GM23338 (cell line): ENCODE data around the gene SMC2. TPM values are rescaled to one million over a fixed set of nuclear protein-coding genes. Genes with fewer than 3 reads are reported as not detected.

Experiments used
- ATAC-seq: fragments of 200-7000 bp; cut with Tn5 transposase; 3 replicates; pipeline ENCODE4 v1.9.1; 2020
- DNase-seq: peaks from one replicate; pipeline ENCODE4 v3.0.0-alpha.2; 2015; ENCODE audit warnings: low spot score
- H2AFZ ChIP-seq: fragments of 200-600 bp; sonication (generic); 2 replicates; pipeline ENCODE4 v1.8.0; 2016; ENCODE audit warnings: antibody characterized with exemption, mild to moderate bottlenecking, moderate library complexity
- H3F3A ChIP-seq: fragments of 200-600 bp; sonication (generic); replicated peaks from 2 replicates; pipeline ENCODE4 v1.8.0; 2017; ENCODE audit warnings: antibody characterized with exemption, mixed run types, low read depth
- H3K27ac ChIP-seq: fragments of 200-600 bp; sonication (generic); 2 replicates; pipeline ENCODE4 v1.6.1; 2016; ENCODE audit warnings: low read depth
- H3K27me3 ChIP-seq: fragments of 200-600 bp; sonication (generic); 2 replicates; pipeline ENCODE4 v1.8.0; 2016; ENCODE audit warnings: mild to moderate bottlenecking, mixed run types, moderate library complexity; ENCODE audit not compliant: insufficient read depth
- H3K36me3 ChIP-seq: fragments of 200-600 bp; sonication (generic); 2 replicates; pipeline ENCODE4 v1.8.0; 2016; ENCODE audit warnings: mild to moderate bottlenecking; ENCODE audit not compliant: insufficient read depth
- H3K4me1 ChIP-seq: fragments of 200-600 bp; sonication (generic); 2 replicates; pipeline ENCODE4 v1.8.0; 2016; ENCODE audit warnings: mild to moderate bottlenecking, moderate library complexity; ENCODE audit not compliant: insufficient read depth
- H3K4me2 ChIP-seq: fragments of 200-600 bp; sonication (generic); 2 replicates; pipeline ENCODE4 v1.7.1; 2017; ENCODE audit warnings: mixed run types
- H3K4me3 ChIP-seq: fragments of 200-600 bp; sonication (generic); 2 replicates; pipeline ENCODE4 v1.6.1; 2016; ENCODE audit warnings: mixed run types
- H3K79me2 ChIP-seq: fragments of 200-600 bp; sonication (generic); replicated peaks from 2 replicates; pipeline ENCODE4 v1.8.0; 2017; ENCODE audit warnings: mild to moderate bottlenecking; ENCODE audit not compliant: insufficient read depth
- H3K9me2 ChIP-seq: fragments of 200-600 bp; sonication (generic); 2 replicates; pipeline ENCODE4 v1.8.0; 2017; ENCODE audit not compliant: insufficient read depth
- H4K20me1 ChIP-seq: fragments of 200-600 bp; sonication (generic); replicated peaks from 2 replicates; pipeline ENCODE4 v1.8.0; 2017; ENCODE audit warnings: mild to moderate bottlenecking; ENCODE audit not compliant: insufficient read depth
- H3K27ac Mint-ChIP-seq: 2 replicates; pipeline ENCODE4 v1.8.0; 2020; ENCODE audit warnings: inconsistent platforms, mild to moderate bottlenecking, moderate library complexity, mixed read lengths
- H3K27me3 Mint-ChIP-seq: 3 replicates; pipeline ENCODE4 v1.8.0; 2022; ENCODE audit warnings: low read depth, mild to moderate bottlenecking, moderate library complexity, mixed read lengths, inconsistent platforms; ENCODE audit not compliant: insufficient read depth, poor library complexity
- H3K36me3 Mint-ChIP-seq: 3 replicates; pipeline ENCODE4 v1.8.0; 2021; ENCODE audit warnings: low read depth, mild to moderate bottlenecking, inconsistent platforms, moderate library complexity, mixed read lengths
- H3K4me1 Mint-ChIP-seq: 3 replicates; pipeline ENCODE4 v1.8.0; 2020; ENCODE audit warnings: mild to moderate bottlenecking, inconsistent platforms, mixed read lengths
- H3K4me3 Mint-ChIP-seq: 3 replicates; pipeline ENCODE4 v1.8.0; 2021; ENCODE audit warnings: moderate library complexity, mild to moderate bottlenecking, inconsistent platforms, mixed read lengths
- H3K9me3 Mint-ChIP-seq: 3 replicates; pipeline ENCODE4 v1.8.0; 2020; ENCODE audit warnings: moderate library complexity, mild to moderate bottlenecking, inconsistent platforms, mixed read lengths
- CREB1 ChIP-seq: fragments of 250-450 bp; sonication (Bioruptor Pico); IDR thresholded peaks from 2 replicates; pipeline ENCODE4 v1.5.0; 2020; ENCODE audit warnings: low read depth, mild to moderate bottlenecking, moderate library complexity
- CTCF ChIP-seq, 2 experiments: fragments of 200-600 bp in 1 of 2; sonication (generic) in 1 of 2; conservative IDR thresholded peaks; 2 replicates each; pipeline versions ENCODE4 v1.5.1 to v1.6.1; 2016 to 2017; ENCODE audit warnings: antibody characterized with exemption in 2 of 2, low read depth in 2 of 2, mild to moderate bottlenecking in 2 of 2, moderate library complexity in 1 of 2
- ETS1 ChIP-seq: IDR thresholded peaks from 2 replicates; pipeline ENCODE4 v1.6.1; 2016; ENCODE audit warnings: antibody characterized with exemption
- EZH2 ChIP-seq: fragments of 200-600 bp; sonication (generic); IDR thresholded peaks from one replicate; pipeline ENCODE4 v1.8.0; 2017; ENCODE audit warnings: antibody characterized with exemption, mild to moderate bottlenecking, low read depth; ENCODE audit not compliant: unreplicated experiment
- EZH2phosphoT487 ChIP-seq: fragments of 200-600 bp; sonication (generic); IDR thresholded peaks from one replicate; pipeline ENCODE4 v1.8.1; 2018; ENCODE audit warnings: antibody characterized with exemption; ENCODE audit not compliant: unreplicated experiment
- JUNB ChIP-seq: IDR thresholded peaks from one replicate; pipeline ENCODE4 v1.6.1; 2016; ENCODE audit warnings: antibody characterized with exemption; ENCODE audit not compliant: unreplicated experiment
- NANOG ChIP-seq: IDR thresholded peaks from 2 replicates; pipeline ENCODE4 v1.6.1; 2016; ENCODE audit warnings: antibody characterized with exemption, borderline replicate concordance
- POLR2AphosphoS5 ChIP-seq: IDR thresholded peaks from 2 replicates; pipeline ENCODE4 v1.6.1; 2016; ENCODE audit warnings: antibody characterized with exemption, low read depth
- STAT1 ChIP-seq: IDR thresholded peaks from one replicate; pipeline ENCODE4 v1.6.1; 2016; ENCODE audit warnings: antibody characterized with exemption; ENCODE audit not compliant: unreplicated experiment
- ZNF114 ChIP-seq: fragments of 250-450 bp; sonication (Bioruptor Pico); IDR thresholded peaks from 2 replicates; pipeline ENCODE4 v1.5.0; 2020; ENCODE audit warnings: mild to moderate bottlenecking, moderate library complexity
- ZNF331 ChIP-seq: fragments of 250-450 bp; sonication (Bioruptor Pico); IDR thresholded peaks from 2 replicates; pipeline ENCODE4 v1.5.0; 2020; ENCODE audit warnings: low read depth, mild to moderate bottlenecking, moderate library complexity
- ZNF462 ChIP-seq: fragments of 250-450 bp; sonication (Bioruptor Pico); IDR thresholded peaks from 2 replicates; pipeline ENCODE4 v1.5.0; 2020; ENCODE audit warnings: mild to moderate bottlenecking, moderate library complexity
- polyA plus RNA-seq: library from polyadenylated mRNA; unstranded; fragments of >200 nt; fragmentation: Nextera tagmentation; extraction: Ambion mirVana; gene quantifications from 2 replicates; pipeline ENCODE4 v1.2.1, GENCODE V29; 2016
- total RNA-seq: library from RNA; depleted of rRNA; stranded (reverse); fragments of >200 nt; shearing (Covaris generic); gene quantifications from 2 replicates; pipeline ENCODE4 v1.2.3, GENCODE V29; 2014

The SMC2 gene
- total and polyA plus RNA-seq, 2 experiments from 2014 or later: 32.7 to 123 TPM

- H3K27ac ChIP-seq: no peak overlapping the region
- no peak for ATAC-seq
- Mint-ChIP-seq H3K36me3 (peaks cover 51% of the 10 kb centered on the region), H3K9me3 (no peaks in the 10 kb centered on the region), H3K4me3 (no peak overlapping the region), H3K27me3 (peaks cover 2% of the 10 kb centered on the region), H3K4me1 (no peaks in the 10 kb centered on the region), H3K27ac (no peak overlapping the region)
- H3K4me2 ChIP-seq: no peak overlapping the region
- no peak for TF ChIP-seq STAT1
- no peak for TF ChIP-seq POLR2AphosphoS5
- H2AFZ ChIP-seq: no peak overlapping the region
- no peaks in the 10 kb centered on the region for H3F3A ChIP-seq
- H3K36me3 ChIP-seq: peaks cover 30% of the 10 kb centered on the region
- no peaks in the 10 kb centered on the region for H3K79me2 ChIP-seq
- H3K4me3 ChIP-seq: no peak overlapping the region
- H3K27me3 ChIP-seq: no peaks in the 10 kb centered on the region
- DNase-seq: no peak
- no peaks in the 10 kb centered on the region for H3K4me1 ChIP-seq
- H3K9me2 ChIP-seq: no peaks in the 10 kb centered on the region
- H4K20me1 ChIP-seq: no peaks in the 10 kb centered on the region
Observed at GRCh38 chr9:104104360-104104759, 10.3 kb downstream of the SMC2 start.

GRCh38 chr9:104107799-104108198 is 13.7 kb downstream of the SMC2 start:
- Histone ChIP-seq H3K27ac (no peak overlapping the region), H3K9me2 (no peaks in the 10 kb centered on the region), H3F3A (no peaks in the 10 kb centered on the region), H3K4me1 (no peaks in the 10 kb centered on the region), H3K36me3 (peaks cover 26% of the 10 kb centered on the region), H3K4me2 (no peak overlapping the region), H3K27me3 (no peaks in the 10 kb centered on the region), H2AFZ (no peak overlapping the region), H3K79me2 (no peaks in the 10 kb centered on the region), H4K20me1 (no peaks in the 10 kb centered on the region), H3K4me3 (no peak overlapping the region)
- Mint-ChIP-seq H3K36me3 (peaks cover 36% of the 10 kb centered on the region), H3K4me1 (no peaks in the 10 kb centered on the region), H3K27ac (no peak overlapping the region), H3K27me3 (no peaks in the 10 kb centered on the region), H3K4me3 (no peak overlapping the region), H3K9me3 (no peaks in the 10 kb centered on the region)
- no peak for ATAC-seq
- DNase-seq: no peak
- TF ChIP-seq ETS1: no peak
- no peak for TF ChIP-seq EZH2phosphoT487
- TF ChIP-seq STAT1: no peak
- no peak for TF ChIP-seq ZNF114
- TF ChIP-seq NANOG: no peak
- no peak for TF ChIP-seq ZNF462 (CRISPR knock-in tag)
- TF ChIP-seq JUNB: no peak
- TF ChIP-seq POLR2AphosphoS5: no peak
- TF ChIP-seq ZNF331 (CRISPR knock-in tag): no peak
- no peak for TF ChIP-seq CREB1 (CRISPR knock-in tag)
- TF ChIP-seq EZH2: no peak
- no peak for TF ChIP-seq CTCF (conservative IDR thresholded peaks at IDR 0.05; ENCODE audit: low read depth in 2 of 2)
